Measurements from ENCODE around the gene SLC35C1. TPM values are rescaled to one million over a fixed set of nuclear protein-coding genes. Genes with fewer than 3 reads are reported as not detected.

The SLC35C1 gene
- total and polyA plus RNA-seq, 2 donors (not counting 3 experiments of a cell fraction or from before 2014, with no cell fraction given), result 8.5 to 19.8 TPM

DNA sequence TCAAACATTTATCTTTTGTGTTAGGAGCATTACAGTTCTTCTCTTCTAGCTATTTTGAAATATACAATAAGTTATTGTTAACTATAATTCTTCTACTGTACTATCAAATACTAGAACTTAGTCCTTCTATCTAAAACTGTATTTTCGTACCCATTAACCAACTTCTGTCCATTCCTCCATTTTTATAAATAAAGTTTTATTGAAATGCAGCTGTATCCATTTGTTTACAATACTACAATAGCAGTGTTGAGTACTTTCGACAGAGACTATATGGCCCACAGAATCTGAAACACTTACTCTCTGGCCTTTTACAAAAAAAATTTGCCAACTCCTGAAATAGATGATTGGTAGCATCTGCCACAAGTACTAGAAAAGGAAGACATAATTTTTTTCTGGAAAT, 4.7 kb upstream of the SLC35C1 start:
- H3K27me3 ChIP-seq (ENCODE audit: control insufficient read depth in 2 of 2, insufficient read depth in 2 of 2, low read length in 2 of 2), result no peaks in the 10 kb centered on the region
- dilution Hi-C loops (cut with MboI; ENCODE audit: extremely low pct_ligation_motif_present, low sequenced_read_pairs) (no loop called here), intact Hi-C loops (cut with micrococcal nuclease) (loop anchor here (5.0 kb wide), 1 partner anchor 138 kb away; no protein-coding TSS in a partner anchor)
- no peaks in the 10 kb centered on the region for H3K9me1 ChIP-seq (replicated peaks; ENCODE audit: control insufficient read depth, extremely low read depth, insufficient read depth, low read length)
- H3K4me1 ChIP-seq (ENCODE audit: control insufficient read depth, extremely low read depth, insufficient read depth, low read length), result peaks cover 13% of the 10 kb centered on the region
- H3K27ac ChIP-seq (ENCODE audit: insufficient read depth, low read depth, low read length), result no peak overlapping the region
- no peaks in the 10 kb centered on the region for H4K20me1 ChIP-seq (replicated peaks; ENCODE audit: control insufficient read depth, extremely low read depth, insufficient read depth, low read length)
- H3K4me3 ChIP-seq (replicated peaks in 1 of 3; ENCODE audit: insufficient read depth in 1 of 3, low read depth in 1 of 3, low read length in 3 of 3), result no peak overlapping the region
- H3K4me2 ChIP-seq (ENCODE audit: insufficient read depth, low read length), result no peak overlapping the region
- no TSS peak for BruUV-seq (replicated peaks)
- ChIA-PET POLR2A (no interaction called here), CTCF (interaction anchor here (0.7 to 1.5 kb wide), 2 partner anchors 16 to 29 kb away, joined by 3 read pairs; no protein-coding TSS in a partner anchor)
- no peaks in the 10 kb centered on the region for H3K36me3 ChIP-seq (ENCODE audit: control insufficient read depth in 2 of 2, extremely low read depth in 1 of 2, insufficient read depth in 2 of 2, low read length in 2 of 2)
- no peak overlapping the region for H3K9ac ChIP-seq (replicated peaks; ENCODE audit: extremely low read depth, insufficient read depth, low read length)
- H3K79me2 ChIP-seq (ENCODE audit: control insufficient read depth, insufficient read depth, low read length), result peaks cover under 1% of the 10 kb centered on the region
- H3K9me3 ChIP-seq (replicated peaks; ENCODE audit: control insufficient read depth, insufficient read depth, low read length), result no peaks in the 10 kb centered on the region
- FAIRE-seq, result no peak
- TF ChIP-seq JUN (IDR thresholded peaks at IDR 0.05; ENCODE audit: borderline replicate concordance, insufficient read depth, insufficient read length, low read depth) (no peak), FOS (IDR thresholded peaks at IDR 0.05; ENCODE audit: borderline replicate concordance, insufficient read depth, low read length) (no peak), MYC (IDR thresholded peaks at IDR 0.05; ENCODE audit: low read depth, low read length) (no peak), CTCF (IDR thresholded peaks at IDR 0.05; ENCODE audit: extremely low read depth in 1 of 2, insufficient read depth in 1 of 2, low read depth in 1 of 2, low read length in 2 of 2) (no peak), GATA2 (IDR thresholded peaks at IDR 0.05; ENCODE audit: insufficient read depth, insufficient read length, low read depth, low read length) (no peak), POLR2AphosphoS5 (IDR thresholded peaks at IDR 0.05; ENCODE audit: insufficient read depth, low read depth, low read length) (no peak), EZH2 (IDR thresholded peaks at IDR 0.05; ENCODE audit: borderline replicate concordance, low read depth, low read length, severe bottlenecking) (no peak), POLR2A (IDR thresholded peaks at IDR 0.05; ENCODE audit: low read depth, low read length) (no peak)
- TF ChIP-seq, protein P1, sequence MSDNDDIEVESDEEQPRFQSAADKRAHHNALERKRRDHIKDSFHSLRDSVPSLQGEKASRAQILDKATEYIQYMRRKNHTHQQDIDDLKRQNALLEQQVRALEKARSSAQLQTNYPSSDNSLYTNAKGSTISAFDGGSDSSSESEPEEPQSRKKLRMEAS (IDR thresholded peaks at IDR 0.05; ENCODE audit: insufficient read depth, insufficient read length), result no peak
- DNase-seq (ENCODE audit: low read depth, low spot score), result no peak
- no peak overlapping the region for H2AFZ ChIP-seq (ENCODE audit: low read depth, low read length)
